OCI-LY1 (cell line): ENCODE measurements around the gene PPP1R12A.

Experiments used
- EZH2 ChIP-seq: fragments of 200-600 bp; sonication (generic), shearing (Covaris generic); IDR thresholded peaks from 2 replicates; pipeline ENCODE4 v1.8.0; 2017; ENCODE audit warnings: borderline replicate concordance, mixed run types, mild to moderate bottlenecking, antibody characterized with exemption, low read length, moderate library complexity, mixed read lengths
- TF ChIP-seq, protein P1 (sequence below): fragments of 200-600 bp; sonication (generic), shearing (Covaris generic); IDR thresholded peaks from 2 replicates; pipeline ENCODE4 v1.5.1; 2017; ENCODE audit warnings: mild to moderate bottlenecking, antibody characterized with exemption, low read length, moderate library complexity, mixed read lengths

GRCh38 chr12:79900199-79900598, 34.7 kb downstream of the PPP1R12A start:
- TF ChIP-seq, protein P1, sequence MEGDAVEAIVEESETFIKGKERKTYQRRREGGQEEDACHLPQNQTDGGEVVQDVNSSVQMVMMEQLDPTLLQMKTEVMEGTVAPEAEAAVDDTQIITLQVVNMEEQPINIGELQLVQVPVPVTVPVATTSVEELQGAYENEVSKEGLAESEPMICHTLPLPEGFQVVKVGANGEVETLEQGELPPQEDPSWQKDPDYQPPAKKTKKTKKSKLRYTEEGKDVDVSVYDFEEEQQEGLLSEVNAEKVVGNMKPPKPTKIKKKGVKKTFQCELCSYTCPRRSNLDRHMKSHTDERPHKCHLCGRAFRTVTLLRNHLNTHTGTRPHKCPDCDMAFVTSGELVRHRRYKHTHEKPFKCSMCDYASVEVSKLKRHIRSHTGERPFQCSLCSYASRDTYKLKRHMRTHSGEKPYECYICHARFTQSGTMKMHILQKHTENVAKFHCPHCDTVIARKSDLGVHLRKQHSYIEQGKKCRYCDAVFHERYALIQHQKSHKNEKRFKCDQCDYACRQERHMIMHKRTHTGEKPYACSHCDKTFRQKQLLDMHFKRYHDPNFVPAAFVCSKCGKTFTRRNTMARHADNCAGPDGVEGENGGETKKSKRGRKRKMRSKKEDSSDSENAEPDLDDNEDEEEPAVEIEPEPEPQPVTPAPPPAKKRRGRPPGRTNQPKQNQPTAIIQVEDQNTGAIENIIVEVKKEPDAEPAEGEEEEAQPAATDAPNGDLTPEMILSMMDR = no peak
- TF ChIP-seq EZH2 = no peak
